T-helper 1 cell (primary cell): ENCODE data around the gene RALY.

Source experiments
- DNase-seq, 5 donors: peaks; one replicate each; pipeline ENCODE4 v3.0.0-alpha.2; 2012 to 2020

Gene RALY

GRCh38 chr20:33986560-33987216 lies 7.0 kb upstream of the RALY start:
- DNase-seq: no peak

DNA sequence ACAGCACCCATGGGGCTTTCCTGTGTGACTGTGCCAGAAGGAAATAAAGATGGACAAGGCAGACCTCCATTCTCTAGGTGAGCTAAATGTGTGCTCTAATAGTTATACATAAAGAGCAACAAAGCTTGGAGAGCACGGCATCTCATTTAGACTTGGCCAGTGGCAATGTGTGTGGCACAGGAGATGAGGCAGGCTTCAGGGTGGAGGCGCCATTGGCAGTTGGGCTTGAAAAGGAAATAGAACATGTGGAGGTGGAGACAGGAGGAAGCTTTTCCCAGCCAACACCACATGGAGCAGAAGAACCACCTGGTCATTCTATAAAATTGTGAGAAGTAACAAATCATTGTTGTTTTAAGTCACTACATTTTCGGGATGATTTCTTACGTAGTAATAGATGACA lies 3.6 kb upstream of the RALY start:
- DNase-seq: no peak

DNA sequence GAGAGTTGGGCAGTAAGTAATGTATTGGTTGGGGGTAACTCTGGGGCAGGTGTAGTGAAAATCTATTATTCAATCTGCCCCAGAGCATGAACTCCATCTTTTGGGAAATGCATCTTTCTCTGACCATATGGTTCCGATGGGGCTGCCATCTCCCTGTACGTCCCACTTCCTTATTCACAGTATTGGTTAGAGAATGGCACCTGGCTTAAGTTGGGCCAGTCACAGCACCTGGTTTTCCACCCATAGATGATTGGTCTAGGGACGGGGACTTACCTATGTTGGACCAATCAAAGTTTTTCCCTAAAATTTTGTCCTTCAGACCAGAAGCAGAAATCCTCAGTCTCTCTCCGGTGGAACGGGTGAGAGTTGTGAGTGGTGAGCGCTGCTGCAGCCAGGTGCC lies 2.2 kb upstream of the RALY start:
- DNase-seq: no peak

- no peak for DNase-seq
These were observed 1.4 kb upstream of the RALY start for GRCh38 chr20:33992145-33992922.

DNA sequence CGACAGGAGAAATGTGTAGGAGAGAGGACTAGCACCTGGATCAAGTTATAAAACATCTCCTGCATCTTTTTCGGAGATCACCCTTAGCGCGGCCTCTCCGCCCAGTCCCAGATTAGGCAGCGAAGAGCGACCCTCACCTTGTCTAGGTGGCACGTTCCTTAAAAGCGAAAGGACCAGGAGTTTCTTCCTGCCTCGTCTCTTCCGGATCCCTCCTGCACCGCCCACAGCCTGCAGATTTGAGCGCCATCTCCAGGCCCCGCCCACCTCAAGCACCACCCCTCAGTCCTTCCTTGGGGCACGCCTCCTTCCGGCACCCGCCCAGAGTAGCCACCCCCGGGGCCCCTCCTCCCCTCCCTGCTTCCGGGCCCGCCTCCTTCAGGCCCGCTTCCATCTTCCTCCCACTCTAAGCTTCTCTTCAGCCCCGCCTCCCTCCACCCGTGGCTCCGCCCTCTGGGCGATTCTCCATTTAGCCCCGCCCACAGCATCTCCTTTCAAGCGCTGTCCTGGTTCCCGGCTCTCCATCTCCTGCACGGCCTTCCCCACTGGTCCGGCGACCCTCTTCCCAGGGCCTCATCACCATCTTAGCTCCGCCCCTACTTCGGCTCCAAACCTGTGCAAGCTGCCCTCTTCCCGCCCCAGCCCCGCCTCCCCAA lies 662 bp upstream of the RALY start:
- peak; percentile 99 to 100 (median 99) for DNase-seq

GRCh38 chr20:33994222-33994913 lies 657 bp downstream of the RALY start:
- peak; percentile 62 to 85 (median 70) for DNase-seq

- DNase-seq: no peak
These were observed 1.5 kb downstream of the RALY start for GRCh38 chr20:33995053-33995831.

DNA sequence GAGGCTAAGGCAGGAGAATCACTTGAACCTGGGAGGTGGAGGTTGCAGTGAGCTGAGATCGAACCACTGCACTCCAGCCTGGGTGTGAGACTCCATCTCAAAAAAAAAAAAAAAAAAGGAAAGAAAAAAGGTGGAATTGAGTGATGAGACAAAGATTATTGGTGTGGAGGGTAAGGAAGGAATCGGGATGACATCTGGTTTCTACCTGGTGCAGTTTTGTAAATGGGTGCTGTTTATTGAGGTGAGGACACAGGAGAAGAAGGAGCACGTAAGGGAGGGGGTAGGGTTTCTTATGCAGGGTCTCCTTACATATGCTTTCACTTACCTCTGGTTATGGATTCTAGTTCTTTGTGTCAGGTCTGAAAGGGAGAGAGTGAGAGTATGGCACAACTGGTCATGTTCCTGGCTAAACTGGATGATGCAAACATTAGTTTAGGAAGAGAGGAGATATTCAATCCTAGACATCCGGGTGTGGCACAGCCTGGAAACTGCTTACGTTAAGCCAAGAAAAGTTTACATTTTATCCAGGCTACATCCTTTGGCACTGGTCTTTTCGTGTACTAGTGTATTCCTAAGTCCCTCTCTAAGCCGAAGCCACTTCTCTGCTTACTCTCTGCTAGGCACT lies 5.4 kb downstream of the RALY start:
- no peak for DNase-seq

DNA sequence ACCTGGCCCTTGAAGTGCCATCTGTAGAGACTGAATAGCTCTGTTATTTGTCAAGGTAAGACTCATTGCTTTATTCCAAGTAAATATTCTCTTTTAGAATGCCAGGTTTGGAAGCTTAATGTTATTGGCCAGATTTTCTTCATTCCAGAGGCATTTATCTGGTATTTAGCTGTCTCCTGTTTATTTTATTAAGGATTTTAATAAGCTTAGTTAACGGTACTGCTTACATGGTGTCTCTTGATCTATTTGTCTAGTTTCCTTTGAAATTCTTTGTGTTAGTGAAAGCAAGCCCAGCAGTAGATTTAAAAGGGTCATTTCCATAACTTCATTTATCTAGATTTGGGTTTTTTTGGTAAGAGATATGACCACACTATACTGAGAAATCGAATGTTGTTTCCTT lies 7.7 kb downstream of the RALY start:
- no peak for DNase-seq

DNA sequence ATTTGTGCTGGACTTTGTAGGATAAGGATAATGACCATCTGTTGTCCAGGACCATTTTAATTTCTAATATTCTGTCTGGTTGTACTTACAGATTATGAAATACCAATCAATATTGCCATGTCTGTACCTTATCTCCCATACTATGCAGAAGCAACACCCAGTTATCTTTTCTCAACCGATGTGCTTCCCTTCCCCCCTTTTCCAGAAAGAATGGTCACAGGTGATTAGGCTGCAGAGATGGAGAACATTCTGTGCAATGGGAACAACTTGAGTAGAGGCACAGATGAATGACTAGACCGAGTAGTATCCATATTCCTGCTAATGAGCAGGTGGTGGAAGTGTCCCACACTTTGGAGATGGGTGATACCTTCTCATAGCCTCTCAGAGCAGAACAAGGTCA lies 10.5 kb downstream of the RALY start:
- DNase-seq: no peak

- no peak for DNase-seq
These were observed 11.2 kb downstream of the RALY start for GRCh38 chr20:34004790-34005457.

- no peak for DNase-seq
These were observed 12.9 kb downstream of the RALY start for GRCh38 chr20:34006619-34007018.

- DNase-seq: no peak
These were observed 14.8 kb downstream of the RALY start for GRCh38 chr20:34008477-34008876.

DNA sequence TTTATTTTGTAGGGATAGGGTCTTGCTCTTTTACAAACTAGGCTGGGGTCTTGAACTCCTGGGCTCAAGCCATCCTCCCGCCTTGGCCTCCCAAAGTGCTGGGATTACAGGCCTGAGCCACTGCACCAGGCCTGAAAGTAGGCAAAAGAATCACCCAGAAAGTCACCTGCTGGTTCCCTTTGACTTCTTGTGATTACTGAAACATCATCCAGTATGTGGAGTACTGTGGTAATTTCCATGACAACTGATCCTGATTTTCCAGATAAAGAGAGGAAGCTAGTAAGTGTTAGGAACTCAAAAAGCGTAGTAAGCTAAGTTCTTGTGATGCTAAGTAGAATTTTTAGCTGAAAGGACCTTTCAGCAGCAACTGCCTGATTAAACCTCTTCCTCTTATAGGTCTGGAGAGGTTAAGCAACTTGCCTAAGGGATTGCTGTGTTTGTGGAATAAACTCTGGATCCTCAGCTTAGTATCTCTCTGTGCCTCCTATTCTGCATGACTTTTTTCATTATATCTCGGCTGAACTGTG lies 16.8 kb downstream of the RALY start:
- DNase-seq: no peak

- DNase-seq: no peak
These were observed 17.6 kb downstream of the RALY start for GRCh38 chr20:34011275-34011674.

GRCh38 chr20:34012330-34012729 lies 18.6 kb downstream of the RALY start:
- DNase-seq: no peak

- DNase-seq: no peak
These were observed 19.0 kb downstream of the RALY start for GRCh38 chr20:34012735-34013134.

GRCh38 chr20:34013554-34013953 lies 19.8 kb downstream of the RALY start:
- DNase-seq: no peak

DNA sequence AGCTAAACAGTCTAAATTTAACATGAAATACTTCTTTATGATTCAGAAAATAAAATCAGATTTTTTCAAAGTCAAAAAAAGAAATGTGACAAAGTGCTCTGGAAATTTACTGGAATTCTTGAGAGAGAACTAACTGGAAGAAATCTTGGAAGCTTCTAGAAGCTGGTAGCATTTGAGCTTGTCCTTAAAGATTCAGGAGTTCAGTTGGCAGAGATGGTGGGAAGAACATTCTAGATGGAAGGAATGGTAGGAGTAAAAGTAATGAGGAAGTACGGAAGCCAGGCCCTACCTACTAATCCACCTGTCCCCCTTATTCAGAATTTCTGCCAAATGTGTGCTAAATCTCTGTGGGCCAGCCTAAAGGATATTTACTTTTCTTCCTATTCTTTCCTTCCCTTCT lies 21.2 kb downstream of the RALY start:
- DNase-seq: no peak

GRCh38 chr20:34015401-34016335 lies 22.0 kb downstream of the RALY start:
- DNase-seq: no peak
